ENCODE data around the gene TMPRSS11E. TPM values are rescaled to one million over a fixed set of nuclear protein-coding genes. Genes with fewer than 3 reads are reported as not detected.

The TMPRSS11E gene
- total and polyA plus RNA-seq, 10 of the 15 experiments (the other 5 are each of a cell fraction or from before 2014, with no cell fraction given) = not detected

DNA sequence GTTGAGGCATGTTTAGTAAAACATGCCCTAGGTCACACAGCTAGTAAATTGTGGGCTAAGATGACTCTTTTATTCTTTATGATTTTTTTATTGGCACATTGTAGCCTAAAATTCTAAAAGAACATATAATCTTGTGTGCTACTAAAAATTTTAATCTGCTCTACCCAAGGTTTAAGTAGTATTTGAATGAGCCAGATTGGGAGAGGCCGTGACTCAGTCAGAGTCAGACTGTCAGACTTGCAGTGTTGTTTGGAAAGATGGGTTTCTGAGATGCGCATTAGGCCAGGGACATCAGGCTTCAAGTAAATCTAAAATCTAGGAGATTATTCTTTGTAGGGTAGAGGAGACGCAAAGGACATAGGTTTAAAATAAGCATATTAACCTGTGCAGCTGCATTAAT, 30.7 kb upstream of the TMPRSS11E start (continued):
- TF ChIP-seq LARP7 (IDR thresholded peaks at IDR 0.05) = no peak

DNA sequence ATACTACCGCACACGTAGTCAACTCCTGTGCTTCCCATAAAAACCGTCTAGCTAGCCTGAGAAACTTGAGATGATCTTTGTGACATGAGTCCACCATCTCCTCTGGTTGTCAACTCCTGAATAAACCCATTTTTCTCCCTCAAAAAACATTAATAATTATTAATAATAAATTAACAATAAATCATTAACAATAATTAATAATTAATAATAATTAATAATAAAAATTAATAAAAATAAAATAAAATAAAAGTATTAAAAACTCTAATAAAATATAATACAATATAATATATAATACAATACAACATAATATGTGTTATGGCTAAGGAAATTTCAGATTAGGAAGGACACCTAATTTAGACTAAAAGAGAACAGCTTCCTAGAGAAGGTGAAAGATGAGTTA, 20.7 kb upstream of the TMPRSS11E start:
- Histone ChIP-seq H3K9me3 (replicated peaks; ENCODE audit: control insufficient read depth, insufficient read depth, low read length) (no peaks in the 10 kb centered on the region), H3K79me2 (ENCODE audit: control insufficient read depth, insufficient read depth, low read length) (no peaks in the 10 kb centered on the region), H4K20me1 (ENCODE audit: control insufficient read depth, insufficient read depth) (no peaks in the 10 kb centered on the region), H3K4me3 (no peak overlapping the region), H3K9ac (ENCODE audit: control insufficient read depth, insufficient read depth, low read length) (no peak overlapping the region), H2AFZ (ENCODE audit: control insufficient read depth, low read depth, low read length) (no peak overlapping the region), H3K36me3 (ENCODE audit: control insufficient read depth in 2 of 2, insufficient read depth in 2 of 2, low read length in 1 of 2) (no peaks in the 10 kb centered on the region), H3K4me2 (ENCODE audit: control insufficient read depth, insufficient read depth) (no peak overlapping the region), H3K27ac (ENCODE audit: control insufficient read depth, insufficient read depth) (no peak overlapping the region), H3K4me1 (ENCODE audit: control insufficient read depth, insufficient read depth, low read length) (no peaks in the 10 kb centered on the region), H3K27me3 (replicated peaks in 1 of 2; ENCODE audit: control insufficient read depth in 2 of 2, insufficient read depth in 2 of 2, low read length in 1 of 2) (no peaks in the 10 kb centered on the region)
- ChIA-PET RAD21 (ENCODE audit: unreplicated experiment) (no interaction called here), POLR2A (no interaction called here), SMC1A (ENCODE audit: uncharacterized antibody, unreplicated experiment) (interaction anchor here (0.7 kb wide), 1 partner anchor 522 kb away, joined by 3 read pairs; no protein-coding TSS in a partner anchor), CTCF (no interaction called here)
- no TSS peak for BruUV-seq (replicated peaks)
- TF ChIP-seq WRNIP1 (IDR thresholded peaks at IDR 0.05; ENCODE audit: borderline replicate concordance, low read depth, low read length) = no peak
- no peak for TF ChIP-seq JUND (IDR thresholded peaks at IDR 0.05; ENCODE audit: low read depth, low read length)
- TF ChIP-seq SMC3 (IDR thresholded peaks at IDR 0.05; ENCODE audit: borderline replicate concordance, low read length) = no peak
- no peak for TF ChIP-seq TCF12 (IDR thresholded peaks at IDR 0.05; ENCODE audit: low read depth, low read length)
- no peak for TF ChIP-seq YY1 (IDR thresholded peaks at IDR 0.05; ENCODE audit: low read depth, low read length)
- TF ChIP-seq SPI1 (IDR thresholded peaks at IDR 0.05; ENCODE audit: borderline replicate concordance, insufficient read depth, low read depth, low read length) = no peak
- TF ChIP-seq ZNF217 (IDR thresholded peaks at IDR 0.05) = no peak
- no peak for TF ChIP-seq ZNF384 (IDR thresholded peaks at IDR 0.05; ENCODE audit: borderline replicate concordance, low read depth, low read length)
- TF ChIP-seq, protein P1, sequence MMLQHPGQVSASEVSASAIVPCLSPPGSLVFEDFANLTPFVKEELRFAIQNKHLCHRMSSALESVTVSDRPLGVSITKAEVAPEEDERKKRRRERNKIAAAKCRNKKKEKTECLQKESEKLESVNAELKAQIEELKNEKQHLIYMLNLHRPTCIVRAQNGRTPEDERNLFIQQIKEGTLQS (IDR thresholded peaks at IDR 0.05; ENCODE audit: borderline replicate concordance, extremely low read depth, low read depth, low read length) = no peak
- TF ChIP-seq SMAD5 (IDR thresholded peaks at IDR 0.05; ENCODE audit: low read depth) = no peak
- TF ChIP-seq BHLHE40 (IDR thresholded peaks at IDR 0.05; ENCODE audit: borderline replicate concordance in 1 of 2, low read depth in 2 of 2, low read length in 1 of 2) = no peak
- TF ChIP-seq IKZF1 (conservative IDR thresholded peaks at IDR 0.05) = no peak
- TF ChIP-seq HCFC1 (IDR thresholded peaks at IDR 0.05; ENCODE audit: low read length) = no peak
- TF ChIP-seq, protein P2, sequence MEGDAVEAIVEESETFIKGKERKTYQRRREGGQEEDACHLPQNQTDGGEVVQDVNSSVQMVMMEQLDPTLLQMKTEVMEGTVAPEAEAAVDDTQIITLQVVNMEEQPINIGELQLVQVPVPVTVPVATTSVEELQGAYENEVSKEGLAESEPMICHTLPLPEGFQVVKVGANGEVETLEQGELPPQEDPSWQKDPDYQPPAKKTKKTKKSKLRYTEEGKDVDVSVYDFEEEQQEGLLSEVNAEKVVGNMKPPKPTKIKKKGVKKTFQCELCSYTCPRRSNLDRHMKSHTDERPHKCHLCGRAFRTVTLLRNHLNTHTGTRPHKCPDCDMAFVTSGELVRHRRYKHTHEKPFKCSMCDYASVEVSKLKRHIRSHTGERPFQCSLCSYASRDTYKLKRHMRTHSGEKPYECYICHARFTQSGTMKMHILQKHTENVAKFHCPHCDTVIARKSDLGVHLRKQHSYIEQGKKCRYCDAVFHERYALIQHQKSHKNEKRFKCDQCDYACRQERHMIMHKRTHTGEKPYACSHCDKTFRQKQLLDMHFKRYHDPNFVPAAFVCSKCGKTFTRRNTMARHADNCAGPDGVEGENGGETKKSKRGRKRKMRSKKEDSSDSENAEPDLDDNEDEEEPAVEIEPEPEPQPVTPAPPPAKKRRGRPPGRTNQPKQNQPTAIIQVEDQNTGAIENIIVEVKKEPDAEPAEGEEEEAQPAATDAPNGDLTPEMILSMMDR (IDR thresholded peaks at IDR 0.05 in 2 of 3, conservative IDR thresholded peaks at IDR 0.05 in 1 of 3; ENCODE audit: control insufficient read depth in 2 of 3, extremely low read depth in 1 of 3, insufficient read depth in 1 of 3, low read depth in 3 of 3, low read length in 3 of 3) = no peak
- TF ChIP-seq, protein P3, sequence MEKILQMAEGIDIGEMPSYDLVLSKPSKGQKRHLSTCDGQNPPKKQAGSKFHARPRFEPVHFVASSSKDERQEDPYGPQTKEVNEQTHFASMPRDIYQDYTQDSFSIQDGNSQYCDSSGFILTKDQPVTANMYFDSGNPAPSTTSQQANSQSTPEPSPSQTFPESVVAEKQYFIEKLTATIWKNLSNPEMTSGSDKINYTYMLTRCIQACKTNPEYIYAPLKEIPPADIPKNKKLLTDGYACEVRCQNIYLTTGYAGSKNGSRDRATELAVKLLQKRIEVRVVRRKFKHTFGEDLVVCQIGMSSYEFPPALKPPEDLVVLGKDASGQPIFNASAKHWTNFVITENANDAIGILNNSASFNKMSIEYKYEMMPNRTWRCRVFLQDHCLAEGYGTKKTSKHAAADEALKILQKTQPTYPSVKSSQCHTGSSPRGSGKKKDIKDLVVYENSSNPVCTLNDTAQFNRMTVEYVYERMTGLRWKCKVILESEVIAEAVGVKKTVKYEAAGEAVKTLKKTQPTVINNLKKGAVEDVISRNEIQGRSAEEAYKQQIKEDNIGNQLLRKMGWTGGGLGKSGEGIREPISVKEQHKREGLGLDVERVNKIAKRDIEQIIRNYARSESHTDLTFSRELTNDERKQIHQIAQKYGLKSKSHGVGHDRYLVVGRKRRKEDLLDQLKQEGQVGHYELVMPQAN (conservative IDR thresholded peaks at IDR 0.05) = no peak
- intact Hi-C loops (cut with micrococcal nuclease; ENCODE audit: unreplicated experiment) (no loop called here), in situ Hi-C loops (cut with MboI) (no loop called here)
- 61% methylated on average over 3 of the region's 3 CpGs for WGBS (ENCODE audit: insufficient coverage, insufficient replicate concordance, low lambda C conversion rate, missing lambda C conversion rate)
- ATAC-seq (no peak), FAIRE-seq (no peak), DNase-seq (ENCODE audit: low read depth, low spot score) (no peak)
